GM12892 (cell line): ENCODE measurements around the gene CBFA2T2.

Source experiments
- POLR2A ChIP-seq: IDR thresholded peaks from 2 replicates; pipeline ENCODE4 v1.6.1; 2011; ENCODE audit warnings: low read depth, low read length, control low read depth
- POLR2AphosphoS5 ChIP-seq: IDR thresholded peaks from 2 replicates; pipeline ENCODE4 v1.6.1; 2011; ENCODE audit warnings: low read depth, low read length, control low read depth

DNA sequence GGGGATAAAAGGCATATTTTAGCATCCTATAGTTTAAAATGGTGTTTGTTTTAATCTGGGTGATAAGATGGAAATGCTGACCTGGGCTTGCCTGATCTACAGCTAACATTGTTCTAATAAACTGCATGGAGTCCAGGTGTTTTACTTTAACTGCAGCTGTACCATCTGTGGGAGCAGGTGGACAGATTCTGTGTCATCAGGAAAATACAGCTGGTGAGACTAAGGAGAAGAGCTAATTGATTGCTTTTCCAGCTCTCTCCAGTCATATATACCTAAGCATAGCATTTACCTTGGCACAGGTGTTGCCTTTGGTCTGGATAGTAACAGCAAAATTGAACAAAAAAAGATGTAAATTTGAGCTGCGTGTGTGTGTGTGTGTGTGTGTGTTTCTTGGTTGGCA, 31.6 kb downstream of the CBFA2T2 start:
- TF ChIP-seq POLR2A, result no peak
- TF ChIP-seq POLR2AphosphoS5, result no peak
